NCI-H510A (cell line): Measurements from ENCODE around the gene NMT2.

Experiments
- DNase-seq: peaks from one replicate; lab custom pipeline; 2025; lab: John Stamatoyannopoulos, UW

The NMT2 gene

DNA sequence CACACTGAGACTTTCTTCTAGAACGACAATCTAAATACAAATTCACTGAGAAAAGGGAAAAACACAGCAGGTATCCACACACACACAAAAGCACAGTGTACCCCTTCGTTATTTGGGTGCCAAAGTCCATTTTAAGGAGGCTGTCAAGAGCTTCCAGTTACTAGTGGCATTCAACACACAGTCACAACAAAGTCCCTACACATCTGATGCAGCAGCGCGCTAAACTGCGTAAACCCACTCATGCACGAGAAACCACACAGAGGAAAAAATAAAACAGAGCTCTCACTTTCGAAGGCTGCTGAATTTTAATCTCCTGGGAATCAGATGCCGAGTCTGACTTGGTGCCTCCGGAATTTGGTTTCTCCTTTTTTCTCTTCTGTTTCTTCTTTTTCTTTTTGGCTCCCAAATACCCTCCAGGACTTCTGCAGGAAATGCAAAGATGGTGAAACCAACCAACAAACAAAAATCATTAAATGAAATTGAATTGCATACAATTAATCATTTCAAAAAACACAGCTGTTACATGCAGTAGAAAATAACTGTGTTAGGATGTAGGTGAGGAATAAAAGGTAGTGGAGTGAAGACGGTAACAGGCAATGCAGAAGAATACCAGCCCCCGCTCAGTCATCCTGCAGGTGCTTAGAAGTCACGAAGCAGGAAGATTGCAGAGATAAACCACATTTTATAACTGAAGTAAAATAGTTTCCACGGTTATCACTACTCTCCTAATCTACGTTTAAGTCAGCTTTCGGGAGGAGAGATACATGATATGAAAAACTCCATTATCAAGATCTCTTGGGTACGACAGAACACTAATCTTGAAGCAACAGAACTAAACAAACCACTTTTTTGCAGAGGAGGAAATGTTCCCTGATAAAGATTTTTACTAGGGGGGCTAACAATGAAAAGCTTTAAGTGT is 27.1 kb downstream of the NMT2 start:
- DNase-seq, result no peak

DNA sequence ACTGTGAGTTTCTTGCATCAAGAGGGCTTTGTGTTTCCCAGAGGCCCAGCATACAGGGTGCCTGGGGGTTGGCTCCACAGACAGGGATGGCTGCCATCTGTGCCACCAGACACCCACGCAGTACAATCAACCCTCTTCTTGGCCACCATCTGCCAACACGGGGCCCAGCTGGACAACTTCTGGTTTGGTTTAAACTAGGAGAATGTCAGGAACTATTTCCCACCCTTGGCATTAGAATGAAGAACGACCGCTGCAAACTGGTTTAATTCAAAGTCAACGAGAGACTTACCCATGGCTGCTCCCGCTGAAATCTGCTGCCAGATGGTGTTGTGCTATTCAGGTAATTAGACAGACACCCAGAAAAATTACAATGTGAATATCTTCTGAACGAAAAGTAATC is 27.8 kb downstream of the NMT2 start:
- no peak for DNase-seq

DNA sequence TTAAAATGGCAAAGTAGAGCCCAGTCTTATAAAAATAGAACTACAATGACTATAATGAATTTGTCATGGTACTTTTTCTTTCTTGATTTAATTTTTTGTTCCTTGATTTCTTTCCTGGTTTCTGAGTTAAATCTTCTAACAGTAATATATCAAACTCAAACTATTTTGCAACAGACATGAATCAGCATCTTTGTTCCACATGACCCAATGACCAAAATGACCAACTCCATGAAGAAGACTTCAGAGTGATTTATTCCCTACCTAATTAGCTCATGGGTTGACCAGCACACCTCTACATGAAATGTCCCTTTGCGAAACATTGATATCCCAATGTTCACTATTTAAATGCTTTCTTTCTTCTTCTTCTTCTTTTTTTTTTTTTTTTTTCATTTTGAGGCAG is 30.9 kb downstream of the NMT2 start:
- no peak for DNase-seq

DNA sequence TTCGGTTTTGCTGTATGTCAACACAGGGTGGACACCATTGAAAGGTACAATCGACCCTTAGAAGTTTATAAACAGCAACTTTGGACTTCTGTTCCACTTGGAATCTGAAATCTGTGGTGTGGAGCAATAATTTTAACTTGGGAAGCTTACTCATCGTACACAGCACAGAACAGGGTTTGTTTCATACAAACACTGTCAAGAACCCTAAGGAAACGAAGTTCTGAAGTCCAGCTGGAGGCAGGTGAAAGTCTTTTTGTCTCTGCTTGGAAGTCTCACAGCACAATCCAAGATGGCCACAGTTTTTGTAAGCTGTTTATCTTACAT is 31.5 kb downstream of the NMT2 start:
- no peak for DNase-seq

DNA sequence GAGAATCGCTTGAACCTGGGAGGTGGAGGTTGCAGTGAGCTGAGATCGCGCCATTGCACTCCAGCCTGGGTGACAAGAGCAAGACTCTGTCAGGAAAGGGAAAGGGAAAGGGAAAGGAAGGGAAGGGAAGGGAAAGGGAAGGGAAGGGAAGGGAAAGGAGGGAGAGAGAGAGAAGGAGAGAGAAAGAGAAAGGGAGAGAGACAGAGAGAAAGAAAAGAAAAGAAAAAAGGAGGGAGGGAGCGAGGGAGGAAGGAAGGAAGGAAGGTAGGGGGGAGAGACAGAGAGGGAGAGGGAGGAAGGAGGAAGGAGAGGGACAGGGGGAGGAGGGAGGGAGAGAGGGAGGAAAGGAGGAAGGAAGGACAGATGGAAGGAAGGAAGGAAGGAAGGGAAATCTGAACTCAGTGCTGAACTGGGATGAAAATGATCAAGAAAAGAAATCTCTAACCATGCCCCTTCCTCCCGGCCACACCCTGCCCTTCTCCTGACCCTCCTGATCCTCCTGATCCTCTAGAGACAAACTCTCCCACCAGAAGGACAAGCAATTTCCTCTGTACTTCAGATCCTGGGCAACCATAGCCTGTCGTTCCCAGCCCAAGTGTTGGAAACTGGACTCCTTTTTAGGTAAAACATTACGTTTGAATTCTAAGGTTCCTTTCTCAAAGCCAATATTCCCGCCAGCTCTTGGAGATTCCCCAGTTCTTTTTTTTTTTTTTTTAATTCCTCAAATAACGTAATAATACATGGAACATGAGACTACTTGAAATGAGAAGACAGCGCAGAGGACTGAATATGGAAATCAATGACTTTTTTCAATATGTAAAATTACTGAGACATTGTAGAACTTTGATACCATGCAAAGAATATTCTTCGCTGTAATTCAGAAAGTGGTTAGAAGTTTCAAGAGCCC is 32.1 kb downstream of the NMT2 start:
- no peak for DNase-seq

DNA sequence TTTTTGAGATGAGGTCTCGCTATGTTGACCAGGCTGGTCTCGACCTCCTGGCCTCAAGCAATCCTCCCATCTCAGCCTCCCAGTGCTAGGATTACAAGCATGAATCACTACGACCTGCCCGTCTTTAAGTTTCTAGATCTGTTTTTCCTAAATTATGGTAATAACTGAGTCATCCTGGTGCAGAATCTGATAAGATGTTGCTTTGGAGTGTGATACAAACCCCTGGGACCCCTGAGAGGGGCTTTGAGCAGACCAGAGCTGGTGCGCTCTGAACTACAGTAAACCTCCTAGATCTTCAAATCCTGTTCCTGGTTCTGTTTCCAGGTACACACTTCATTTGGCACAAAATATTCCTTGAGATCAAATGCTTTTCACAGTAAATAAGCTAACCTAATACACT is 37.2 kb downstream of the NMT2 start:
- DNase-seq, result no peak

DNA sequence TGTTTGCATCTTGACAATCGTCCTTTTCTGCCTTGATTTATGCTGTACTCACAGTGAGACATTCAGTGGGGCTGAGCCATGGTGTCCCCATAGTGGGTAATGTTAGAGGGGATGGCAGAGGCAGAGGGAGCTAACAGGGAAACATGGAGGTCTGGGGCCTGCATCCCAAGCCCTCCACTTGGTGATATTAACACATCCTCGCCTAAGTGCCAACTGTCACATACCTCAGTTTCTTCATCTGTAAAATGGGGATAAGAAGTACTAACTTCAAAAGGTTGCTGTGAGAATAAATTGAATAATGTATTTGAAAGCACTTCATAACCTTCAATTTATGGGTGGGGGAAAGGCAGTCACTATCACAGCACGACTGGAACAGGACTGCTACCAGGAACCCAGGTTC is 43.6 kb downstream of the NMT2 start:
- no peak for DNase-seq

DNA sequence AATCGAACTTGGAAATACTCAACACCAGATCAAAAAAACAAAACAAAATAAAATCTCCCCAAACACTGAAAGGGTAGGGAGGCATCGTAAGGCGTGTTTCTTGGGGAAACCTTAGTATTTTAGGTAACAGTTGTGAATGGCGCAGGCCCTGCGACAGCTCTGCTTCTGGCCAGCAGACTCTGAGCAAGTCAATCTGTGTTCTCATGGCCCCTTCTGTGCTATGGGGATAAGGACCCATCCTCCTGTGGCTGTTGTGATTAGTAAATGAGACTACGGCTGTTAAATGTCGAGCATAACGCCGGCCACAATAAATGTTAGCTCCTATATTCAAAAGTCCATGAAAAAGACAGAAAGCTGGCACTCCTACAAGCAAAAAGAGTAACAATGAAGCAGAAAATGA is 44.3 kb downstream of the NMT2 start:
- DNase-seq, result no peak

DNA sequence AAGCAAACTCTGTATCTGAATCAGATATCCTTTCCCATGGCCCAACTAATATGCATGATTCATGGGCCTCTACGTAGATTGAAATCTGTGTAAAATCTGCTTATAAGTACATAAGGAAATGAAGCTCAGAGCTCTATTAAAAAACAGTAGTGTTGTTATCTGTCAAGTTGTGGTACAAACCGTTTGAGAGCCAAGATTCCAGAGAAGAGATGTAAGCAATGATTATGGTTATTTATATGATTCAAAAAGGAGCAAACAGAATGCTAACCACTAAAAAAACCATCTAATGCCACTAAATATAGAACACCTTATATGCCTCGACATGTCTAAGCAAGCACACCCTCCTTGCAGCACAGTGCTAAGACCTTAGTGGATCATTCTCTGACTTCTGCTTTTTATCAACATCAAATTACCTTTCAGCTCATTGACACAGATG is 44.7 kb downstream of the NMT2 start:
- DNase-seq, result no peak

DNA sequence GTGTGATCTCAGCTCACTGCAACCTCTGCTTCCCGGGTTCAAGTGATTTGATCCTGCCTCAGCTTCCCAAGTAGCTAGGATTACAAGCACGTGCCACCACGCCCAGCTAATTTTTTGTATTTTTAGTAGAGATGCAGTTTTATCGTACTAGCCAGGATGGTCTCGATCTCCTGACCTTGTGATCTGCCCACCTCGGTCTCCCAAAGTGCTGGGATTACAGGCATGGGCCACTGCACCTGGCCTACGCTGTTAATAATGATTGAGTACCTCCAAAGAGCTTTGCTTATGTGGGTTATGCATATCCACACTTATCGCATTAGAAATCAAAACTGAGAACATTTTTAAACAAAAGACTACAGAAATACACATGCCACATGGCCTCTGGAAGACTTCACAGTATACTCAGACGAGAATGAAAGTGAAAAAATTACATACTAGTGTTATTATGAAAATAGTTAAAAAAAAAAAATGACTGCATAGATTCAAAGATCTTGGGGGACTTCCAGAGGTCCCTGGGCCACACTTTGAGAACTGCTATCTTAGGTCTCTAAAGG is 45.9 kb downstream of the NMT2 start:
- DNase-seq, result no peak

DNA sequence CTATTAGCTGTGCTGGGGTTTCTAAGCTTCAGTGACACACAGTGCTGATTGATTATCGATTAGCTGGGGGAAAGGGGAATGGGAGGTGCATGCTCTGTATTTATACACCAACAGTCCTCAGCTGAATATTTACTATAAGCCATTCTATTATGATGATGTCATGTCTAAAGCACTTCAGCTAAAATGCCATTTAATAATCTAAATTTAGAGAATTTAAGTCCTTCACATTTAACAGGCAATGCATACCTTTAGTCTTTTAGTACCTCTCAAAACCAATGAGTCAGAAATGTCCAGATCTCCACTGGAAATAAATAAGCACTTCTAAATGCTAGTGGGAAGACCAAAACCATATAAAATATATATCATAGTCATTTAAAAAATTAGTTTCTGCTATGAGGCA is 46.8 kb downstream of the NMT2 start:
- DNase-seq, result no peak

DNA sequence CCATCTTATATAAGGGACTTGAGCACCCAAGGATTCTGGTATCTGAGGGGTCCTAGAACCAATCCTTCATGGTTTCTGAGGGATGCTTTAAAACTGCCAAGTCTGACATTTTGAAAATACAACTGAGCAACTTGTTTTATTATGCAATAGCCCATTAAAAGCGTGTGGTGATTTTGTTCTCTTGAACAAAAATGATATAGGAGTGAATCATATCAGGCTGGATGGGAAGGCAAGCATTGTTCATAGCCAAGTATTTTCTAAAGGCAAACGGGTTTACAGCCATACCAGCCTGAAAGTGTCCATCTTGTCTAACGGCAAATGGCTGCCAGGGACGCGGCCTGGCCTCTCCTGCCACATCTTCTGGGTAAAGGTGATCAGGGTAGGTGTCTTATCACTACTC is 48.0 kb downstream of the NMT2 start:
- no peak for DNase-seq

DNA sequence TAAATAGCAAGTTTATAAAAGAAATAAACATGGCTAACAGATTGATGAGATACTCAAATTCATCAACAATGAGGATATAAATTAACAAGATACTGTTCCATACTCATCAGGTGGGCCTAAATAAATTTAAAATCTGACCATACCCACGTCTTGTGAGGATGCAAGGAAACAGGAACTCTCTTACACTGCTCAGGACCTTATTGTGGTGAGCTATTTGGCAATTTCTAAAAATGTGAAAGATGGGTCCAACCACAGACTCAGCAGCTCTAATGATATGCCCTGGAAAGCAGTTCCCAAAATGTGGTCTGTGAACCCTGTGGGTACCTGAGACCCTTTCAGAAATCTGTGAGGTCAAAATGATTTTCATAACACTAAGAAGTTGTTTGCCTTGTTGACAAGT is 49.9 kb downstream of the NMT2 start:
- DNase-seq, result no peak

DNA sequence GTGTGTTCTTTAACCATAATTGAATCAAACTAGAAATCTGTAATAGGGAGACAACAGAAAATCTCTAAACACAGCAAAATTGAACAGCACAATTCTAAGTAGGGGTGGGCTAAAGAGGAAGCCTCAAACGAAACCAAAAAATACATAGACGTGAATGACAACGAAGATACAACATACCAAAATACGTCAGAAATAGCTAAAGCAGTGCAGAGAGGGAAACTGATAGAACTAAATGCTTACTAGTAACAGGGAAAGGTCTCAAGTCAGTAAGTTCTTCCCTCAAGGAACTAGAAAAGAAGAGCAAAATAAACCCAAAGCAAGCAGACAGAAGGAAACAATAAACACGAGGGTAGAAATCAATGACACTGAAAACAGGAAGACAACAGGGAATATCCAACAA is 52.3 kb downstream of the NMT2 start:
- no peak for DNase-seq

DNA sequence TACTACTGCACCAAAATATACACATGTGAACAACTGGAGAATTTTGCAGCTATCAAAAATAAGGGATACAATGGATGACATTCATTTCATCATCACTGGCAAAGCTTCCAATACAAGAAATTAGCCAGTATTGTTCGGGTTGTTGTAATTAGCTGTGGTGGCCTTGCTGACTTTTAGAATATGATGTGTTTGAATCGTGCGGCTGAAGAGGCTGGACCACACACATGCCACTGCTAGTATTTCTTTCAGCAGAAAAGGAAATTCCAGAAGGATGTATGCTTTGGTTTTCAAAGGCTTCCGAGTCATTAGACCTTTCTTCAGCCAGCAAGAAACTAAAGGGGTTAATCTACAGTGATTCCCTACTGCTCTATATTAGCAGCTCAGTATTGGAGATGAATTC is 54.7 kb downstream of the NMT2 start:
- no peak for DNase-seq

DNA sequence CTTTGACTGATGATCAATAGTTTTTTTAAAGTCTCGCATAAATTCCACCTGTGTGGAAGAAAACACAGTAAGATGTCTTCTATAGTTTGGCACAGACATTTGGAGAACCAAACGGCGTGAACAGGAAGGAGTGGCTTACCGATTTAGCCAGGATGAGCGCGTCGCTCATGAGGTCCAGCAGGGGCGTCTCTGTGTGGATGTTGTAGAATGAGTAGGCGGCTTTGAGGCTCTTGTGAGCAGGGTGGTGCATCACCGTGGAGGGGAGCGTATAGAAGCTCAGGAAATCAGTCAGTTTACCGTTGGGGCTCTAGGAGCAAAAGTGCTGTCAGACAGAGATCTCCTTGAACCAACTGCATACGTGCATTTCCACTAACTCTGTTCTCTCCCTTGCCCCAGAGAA is 55.8 kb downstream of the NMT2 start:
- no peak for DNase-seq

DNA sequence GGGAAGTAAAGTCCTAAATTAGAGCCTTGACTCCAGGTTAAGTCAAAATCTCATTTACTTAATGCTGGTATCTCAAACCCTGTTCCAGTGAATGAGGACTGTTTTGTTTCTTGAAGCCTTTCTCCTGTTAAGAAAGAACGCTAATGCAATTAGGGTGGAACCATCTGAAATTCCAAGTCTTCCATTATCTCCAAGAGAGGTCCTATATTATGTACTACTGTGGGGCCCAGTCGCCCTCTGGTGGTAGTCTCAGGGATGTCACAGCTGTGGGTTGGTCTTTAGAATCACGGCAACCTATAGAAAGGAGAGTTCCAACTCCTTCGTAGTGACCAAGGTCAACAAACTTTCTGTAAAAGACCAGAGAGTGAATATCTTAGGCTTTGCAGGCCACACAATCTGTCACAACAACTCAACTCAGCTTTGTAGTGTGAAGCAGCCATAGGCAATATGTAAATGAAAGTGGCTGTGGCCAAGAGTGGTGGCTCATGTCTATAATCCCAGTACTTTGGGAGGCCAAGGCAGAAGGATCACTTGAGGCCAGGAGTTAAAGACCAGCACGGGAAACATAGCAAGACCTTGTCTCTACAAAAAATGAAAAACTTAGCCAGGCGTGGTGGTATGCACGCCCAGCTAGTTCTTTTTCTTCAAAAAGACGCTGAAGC is 62.0 kb downstream of the NMT2 start:
- no peak for DNase-seq

DNA sequence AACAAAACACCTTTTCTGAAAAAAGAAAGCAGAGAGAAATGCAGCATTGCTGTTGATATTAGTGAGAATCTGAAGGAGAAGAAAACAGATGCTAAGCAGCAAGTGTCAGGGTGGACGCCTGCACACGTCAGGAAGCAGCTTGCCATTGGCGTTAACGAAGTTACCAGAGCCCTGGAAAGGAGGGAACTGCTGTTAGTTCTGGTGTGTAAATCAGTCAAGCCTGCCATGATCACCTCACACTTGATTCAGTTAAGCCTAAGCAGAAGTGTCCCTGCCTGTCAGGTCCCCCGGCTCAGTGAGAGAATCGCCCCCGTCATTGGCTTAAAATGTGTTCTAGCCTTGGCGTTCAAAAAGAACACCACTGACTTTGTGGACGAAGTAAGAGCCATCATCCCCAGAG is 65.0 kb downstream of the NMT2 start:
- DNase-seq, result no peak

DNA sequence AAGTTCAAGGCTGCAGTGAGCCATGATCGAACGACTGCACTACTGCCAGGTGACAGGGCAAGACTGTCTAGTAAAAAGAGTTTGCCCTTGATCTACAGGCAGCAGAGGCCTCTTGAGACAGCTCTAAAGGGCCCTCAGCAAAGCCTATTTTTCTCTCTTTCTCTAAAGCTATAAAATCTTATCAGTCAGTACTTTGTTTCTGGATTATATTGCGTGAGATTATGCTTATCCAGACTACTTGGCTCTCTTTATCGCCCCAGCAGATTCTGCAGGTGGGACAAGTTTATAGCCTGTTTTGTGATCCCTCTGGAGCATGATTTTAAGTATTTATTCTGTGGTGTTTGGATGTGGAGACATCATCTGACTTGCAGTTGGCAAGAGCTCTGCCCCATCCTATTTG is 68.6 kb downstream of the NMT2 start:
- DNase-seq, result no peak

DNA sequence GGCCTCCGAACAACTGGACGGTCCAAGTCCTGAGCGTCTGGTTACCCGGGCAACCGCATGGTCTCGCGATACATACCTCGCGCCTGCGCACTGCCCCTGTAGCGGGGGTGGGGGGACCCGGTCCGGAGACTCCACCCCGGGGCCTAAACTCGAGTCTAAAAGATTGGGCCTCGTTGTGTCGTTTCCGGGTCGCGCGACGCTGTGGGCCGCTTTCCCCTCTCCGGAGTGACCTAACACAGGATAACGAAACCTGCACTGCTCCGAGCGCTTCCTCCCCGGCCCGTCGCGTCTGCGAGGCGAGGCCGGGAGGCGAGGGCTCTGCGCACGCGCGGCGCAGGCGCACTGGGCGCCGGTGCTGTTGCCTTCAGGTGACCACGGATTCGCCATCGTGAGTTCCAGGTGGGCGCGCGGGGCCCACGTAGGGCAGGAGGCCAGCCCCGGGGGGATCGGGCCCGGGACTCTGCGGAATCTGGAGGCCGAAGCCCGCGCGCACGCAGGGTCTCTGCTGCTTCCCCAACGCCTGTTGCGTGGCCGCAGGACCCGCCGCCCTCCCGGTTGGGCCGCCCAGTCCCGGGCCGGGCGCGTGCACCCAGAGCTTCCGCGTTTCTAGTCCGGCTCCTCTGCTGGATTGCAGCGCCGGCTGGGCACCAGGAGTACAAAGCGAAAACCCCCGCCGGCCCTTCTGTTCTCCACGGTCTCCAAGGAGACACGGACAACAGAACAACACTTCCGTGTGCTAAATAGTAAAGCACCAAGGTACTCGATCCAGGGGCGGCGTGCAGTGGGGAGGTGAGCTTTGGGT is 71.3 kb downstream of the NMT2 start, which contains the start of gene RPP38:
RPP38 (plus strand) TSS at position 345 of the 802 bp plus-strand sequence. CDS start 5,960 bp downstream, outside the sequence.
- DNase-seq, result peak; percentile 78

DNA sequence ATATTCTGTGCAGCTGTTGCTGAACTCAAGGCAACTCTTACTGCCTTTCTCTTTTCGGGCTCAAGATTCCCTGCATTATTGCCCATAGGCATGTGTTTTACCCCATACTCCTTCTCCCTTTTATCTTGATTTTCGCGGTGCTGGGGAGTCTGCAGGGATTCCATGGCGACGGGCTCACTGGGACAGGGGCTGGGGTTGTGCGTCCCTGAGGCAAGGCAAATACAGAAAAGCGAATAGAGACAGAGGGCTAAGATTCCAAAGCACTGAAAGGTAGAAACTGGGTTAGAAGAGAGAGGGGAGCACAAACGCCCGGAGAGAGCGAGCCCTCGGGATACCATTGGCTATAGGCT is 71.9 kb downstream of the NMT2 start:
- no peak for DNase-seq
